HL-60 (cell line): ENCODE results near the gene NEGR1.

ENCODE experiments used
- DNase-seq, 2 experiments: peaks; one replicate each; pipeline ENCODE4 v3.0.0-alpha.2; 2010 to 2020; ENCODE audit warnings: low read depth in 1 of 2, low spot score in 1 of 2
- H3K27ac ChIP-seq: fragments of 250-450 bp; sonication (Bioruptor Pico); replicated peaks from 2 replicates; pipeline ENCODE4 v1.5.1; 2020; ENCODE audit warnings: mild to moderate bottlenecking, moderate library complexity
- H3K27me3 ChIP-seq: fragments of 250-450 bp; sonication (Bioruptor Pico); 2 replicates; pipeline ENCODE4 v1.5.1; 2021; ENCODE audit warnings: mild to moderate bottlenecking, moderate library complexity; ENCODE audit not compliant: insufficient read depth, poor library complexity, severe bottlenecking
- H3K4me3 ChIP-seq: replicated peaks from 2 replicates; pipeline ENCODE4 v1.5.1; 2011; ENCODE audit warnings: mild to moderate bottlenecking, control low read depth, low read length; ENCODE audit not compliant: insufficient read depth
- CTCF ChIP-seq: IDR thresholded peaks from one replicate; pipeline ENCODE4 v1.5.1; 2011; ENCODE audit warnings: low read length, control low read depth, inconsistent platforms; ENCODE audit not compliant: insufficient read depth
- GABPA ChIP-seq: IDR thresholded peaks from 2 replicates; pipeline ENCODE4 v1.6.1; 2012; ENCODE audit warnings: low read depth
- POLR2AphosphoS5 ChIP-seq: IDR thresholded peaks from 2 replicates; pipeline ENCODE4 v1.6.1; 2012; ENCODE audit warnings: low read depth
- REST ChIP-seq: IDR thresholded peaks from 2 replicates; pipeline ENCODE4 v1.6.1; 2012; ENCODE audit warnings: low read depth; ENCODE audit not compliant: insufficient replicate concordance
- SPI1 ChIP-seq: IDR thresholded peaks from 2 replicates; pipeline ENCODE4 v1.6.1; 2012; ENCODE audit warnings: low read depth, mild to moderate bottlenecking, borderline replicate concordance

NEGR1 gene

GRCh38 chr1:71618191-71618590 lies 664.1 kb downstream of the NEGR1 start:
- TF ChIP-seq GABPA = no peak
- TF ChIP-seq CTCF = no peak
- no peak for TF ChIP-seq SPI1
- TF ChIP-seq POLR2AphosphoS5 = no peak
- TF ChIP-seq REST = no peak
- no peaks in the 10 kb centered on the region for H3K27me3 ChIP-seq
- no peak overlapping the region for H3K27ac ChIP-seq
- no peak for DNase-seq
- no peak overlapping the region for H3K4me3 ChIP-seq

GRCh38 chr1:71610476-71610875 lies 671.9 kb downstream of the NEGR1 start:
- Histone ChIP-seq H3K27me3 (no peaks in the 10 kb centered on the region), H3K27ac (no peak overlapping the region), H3K4me3 (no peak overlapping the region)
- no peak for DNase-seq
- TF ChIP-seq CTCF (no peak), GABPA (no peak), REST (no peak), SPI1 (no peak), POLR2AphosphoS5 (no peak)

- Histone ChIP-seq H3K27ac (no peak overlapping the region), H3K4me3 (no peak overlapping the region), H3K27me3 (no peaks in the 10 kb centered on the region)
- DNase-seq = no peak
- TF ChIP-seq GABPA (no peak), REST (no peak), SPI1 (no peak), POLR2AphosphoS5 (no peak), CTCF (no peak)
These were observed 679.1 kb downstream of the NEGR1 start for GRCh38 chr1:71603044-71603776.
